A673 (cell line): Measurements from ENCODE around the gene ISCU.

Source experiments
- CTCF ChIP-seq: fragments of 300-800, 200-600 bp; sonication (generic); conservative IDR thresholded peaks from 2 replicates; pipeline ENCODE4 v1.5.1; 2017; ENCODE audit warnings: low read depth, mild to moderate bottlenecking, antibody characterized with exemption, low read length, moderate library complexity, mixed read lengths
- EZH2 ChIP-seq: fragments of 200-600 bp; sonication (generic); IDR thresholded peaks from 2 replicates; pipeline ENCODE4 v1.6.1; 2017; ENCODE audit warnings: borderline replicate concordance, low read depth, mild to moderate bottlenecking, mixed read lengths, antibody characterized with exemption, low read length; ENCODE audit not compliant: poor library complexity, severe bottlenecking

GRCh38 chr12:108610336-108610815 is 48.0 kb downstream of the ISCU start:
- no peak for TF ChIP-seq CTCF
- TF ChIP-seq EZH2: no peak
